ENCODE results near the gene CDA. TPM values are rescaled to one million over a fixed set of nuclear protein-coding genes. Genes with fewer than 3 reads are reported as not detected.

CDA gene
- total RNA-seq, 1 donor from 2014 or later: 16.0 TPM

GRCh38 chr1:20643080-20643479 lies 54.2 kb downstream of the CDA start:
- Histone ChIP-seq H3K4me1 (no peaks in the 10 kb centered on the region), H3K27me3 (no peaks in the 10 kb centered on the region), H3K27ac (no peak overlapping the region), H3K9me3 (no peaks in the 10 kb centered on the region), H3K4me3 (no peak overlapping the region), H3K36me3 (peaks cover 0 to 86% of the 10 kb centered on the region in 2 donors)
- TF ChIP-seq CTCF (IDR thresholded peaks at IDR 0.05) (no peak), POLR2AphosphoS5 (IDR thresholded peaks at IDR 0.05; ENCODE audit: insufficient read depth in 1 of 2, low read depth in 1 of 2) (no peak), POLR2A (IDR thresholded peaks at IDR 0.05) (no peak)
- DNase-seq (ENCODE audit: extremely low spot score in 2 of 2): no peak
- intact Hi-C loops (cut with DNase I): loop anchor here (5.0 kb wide), 1 partner anchor 121 kb away; no protein-coding TSS in a partner anchor

GRCh38 chr1:20644416-20644815 lies 55.5 kb downstream of the CDA start:
- Histone ChIP-seq H3K4me1 (no peaks in the 10 kb centered on the region), H3K27ac (no peak overlapping the region), H3K4me3 (no peak overlapping the region), H3K9me3 (no peaks in the 10 kb centered on the region), H3K36me3 (peaks cover 0 to 88% of the 10 kb centered on the region in 2 donors), H3K27me3 (no peaks in the 10 kb centered on the region)
- TF ChIP-seq CTCF (IDR thresholded peaks at IDR 0.05) (no peak), POLR2AphosphoS5 (IDR thresholded peaks at IDR 0.05; ENCODE audit: insufficient read depth in 1 of 2, low read depth in 1 of 2) (no peak), POLR2A (IDR thresholded peaks at IDR 0.05) (no peak)
- intact Hi-C loops (cut with DNase I): loop anchor here (5.0 kb wide), 1 partner anchor 122 kb away; no protein-coding TSS in a partner anchor
- DNase-seq (ENCODE audit: extremely low spot score in 2 of 2): no peak

- DNase-seq (ENCODE audit: extremely low spot score in 2 of 2): no peak
- no peaks in the 10 kb centered on the region for H3K9me3 ChIP-seq
- H3K27ac ChIP-seq: no peak overlapping the region
- intact Hi-C loops (cut with DNase I): no loop called here
- no peak overlapping the region for H3K4me3 ChIP-seq
- H3K4me1 ChIP-seq: no peaks in the 10 kb centered on the region
- no peaks in the 10 kb centered on the region for H3K27me3 ChIP-seq
- peaks cover 0 to 89% of the 10 kb centered on the region in 2 donors for H3K36me3 ChIP-seq
- TF ChIP-seq POLR2A (IDR thresholded peaks at IDR 0.05): no peak
- no peak for TF ChIP-seq CTCF (IDR thresholded peaks at IDR 0.05)
- no peak for TF ChIP-seq POLR2AphosphoS5 (IDR thresholded peaks at IDR 0.05; ENCODE audit: insufficient read depth in 1 of 2, low read depth in 1 of 2)
Observed at GRCh38 chr1:20645414-20645813, 56.5 kb downstream of the CDA start.

GRCh38 chr1:20648438-20648837 lies 59.5 kb downstream of the CDA start:
- no peaks in the 10 kb centered on the region for H3K27me3 ChIP-seq
- no peaks in the 10 kb centered on the region for H3K4me1 ChIP-seq
- no peaks in the 10 kb centered on the region for H3K9me3 ChIP-seq
- DNase-seq (ENCODE audit: extremely low spot score in 2 of 2): no peak
- no peak overlapping the region for H3K4me3 ChIP-seq
- intact Hi-C loops (cut with DNase I): no loop called here
- peaks cover 0 to 87% of the 10 kb centered on the region in 2 donors for H3K36me3 ChIP-seq
- TF ChIP-seq POLR2AphosphoS5 (IDR thresholded peaks at IDR 0.05; ENCODE audit: insufficient read depth in 1 of 2, low read depth in 1 of 2): no peak
- no peak for TF ChIP-seq CTCF (IDR thresholded peaks at IDR 0.05)
- no peak for TF ChIP-seq POLR2A (IDR thresholded peaks at IDR 0.05)
- no peak overlapping the region for H3K27ac ChIP-seq

- DNase-seq (ENCODE audit: extremely low spot score in 2 of 2): no peak
- TF ChIP-seq POLR2A (IDR thresholded peaks at IDR 0.05) (no peak), CTCF (IDR thresholded peaks at IDR 0.05) (no peak), POLR2AphosphoS5 (IDR thresholded peaks at IDR 0.05; ENCODE audit: insufficient read depth in 1 of 2, low read depth in 1 of 2) (no peak)
- Histone ChIP-seq H3K27ac (no peak overlapping the region), H3K4me3 (no peak overlapping the region), H3K4me1 (no peaks in the 10 kb centered on the region), H3K9me3 (no peaks in the 10 kb centered on the region), H3K36me3 (peaks cover 0 to 90% of the 10 kb centered on the region in 2 donors), H3K27me3 (no peaks in the 10 kb centered on the region)
- intact Hi-C loops (cut with DNase I): no loop called here
Observed at GRCh38 chr1:20648946-20649345, 60.0 kb downstream of the CDA start.
